Renal cortical epithelial cell (primary cell): ENCODE data around the gene ISM1. TPM values are rescaled to one million over a fixed set of nuclear protein-coding genes. Genes with fewer than 3 reads are reported as not detected.

Experiments used
- DNase-seq: peaks from one replicate; pipeline ENCODE4 v3.0.0-alpha.2; 2011; ENCODE audit warnings: low read depth
- total RNA-seq: library from RNA; depleted of rRNA; stranded (reverse); fragments of >200 nt; gene quantifications from 2 replicates; pipeline ENCODE4 v1.2.3, GENCODE V29; 2014

Gene ISM1
- 0.99 TPM in 1 of 2 replicates, not detected in the other for total RNA-seq

DNA sequence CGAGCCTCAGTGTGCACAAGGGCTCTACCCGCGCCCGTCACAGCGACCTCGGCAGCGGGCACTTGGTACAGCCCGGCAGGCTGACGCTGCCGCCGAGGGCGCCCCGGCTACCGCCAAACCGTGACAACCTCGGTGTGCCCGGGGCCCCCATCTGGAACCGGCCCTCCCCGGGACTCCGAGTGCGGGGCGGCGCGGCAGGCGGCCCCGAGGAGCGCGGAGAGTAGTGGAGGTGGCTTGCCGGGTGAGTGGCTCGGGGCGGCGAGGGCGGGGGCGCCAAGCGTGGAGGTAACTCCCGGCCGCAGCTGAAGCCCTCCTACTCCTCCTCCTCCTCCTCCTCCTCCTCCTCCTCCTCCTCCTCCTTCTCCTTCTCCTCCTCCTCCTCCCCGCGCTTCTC lies at the start of gene ISM1:
ISM1 (plus strand) TSS at position 371 of the 394 bp plus-strand sequence. CDS start 503 bp downstream, outside the sequence.
- no peak for DNase-seq

GRCh38 chr20:13173201-13173600 lies 47.9 kb upstream of the ISM1 start:
- no peak for DNase-seq

GRCh38 chr20:13174402-13174801 lies 46.7 kb upstream of the ISM1 start:
- DNase-seq: no peak

DNA sequence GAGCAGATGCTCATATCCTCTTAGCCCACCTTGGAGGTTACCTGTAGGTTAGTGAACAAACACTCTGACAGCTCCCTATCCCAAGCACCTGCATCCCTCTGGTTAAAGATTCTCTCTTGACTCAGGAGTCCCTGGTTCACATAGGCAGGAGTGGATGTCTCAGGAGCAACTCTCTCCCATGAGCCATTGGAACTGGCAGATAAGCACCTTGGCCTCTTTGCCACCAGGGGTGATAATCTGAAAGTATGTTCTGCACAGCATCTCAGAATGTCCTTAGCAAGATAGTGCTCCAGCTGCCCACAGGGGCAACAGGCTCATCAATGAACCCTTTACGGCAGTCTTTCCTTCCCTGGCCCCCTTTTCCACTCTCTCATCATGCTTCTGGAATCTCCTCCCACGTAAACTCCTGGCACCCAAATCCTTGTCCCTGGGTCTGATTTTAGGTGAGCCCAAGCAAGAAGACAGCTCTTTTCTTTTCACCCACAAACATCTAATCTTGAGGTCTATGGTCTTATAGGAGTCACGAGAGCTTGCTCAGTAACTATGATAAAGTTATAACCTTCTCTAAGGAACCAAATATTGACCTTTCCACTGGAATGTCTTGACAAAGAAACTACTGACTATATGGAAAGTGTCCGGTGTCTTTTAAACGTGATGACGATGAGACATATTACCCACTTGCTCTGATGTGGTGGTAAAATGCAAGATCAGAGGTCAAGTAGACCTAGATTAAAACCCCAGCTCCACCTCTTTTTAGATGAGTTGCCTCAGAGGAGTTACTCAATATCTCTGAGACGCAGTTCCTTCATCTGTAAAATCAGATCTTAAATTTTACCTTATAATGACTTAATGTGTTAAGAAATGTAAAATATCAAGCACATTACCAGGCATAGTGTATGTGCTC lies 39.8 kb upstream of the ISM1 start:
- DNase-seq: no peak

- DNase-seq: peak; percentile 36
Observed at GRCh38 chr20:13183005-13183404, 38.1 kb upstream of the ISM1 start.

- DNase-seq: no peak
Observed at GRCh38 chr20:13186043-13186774, 34.9 kb upstream of the ISM1 start.

DNA sequence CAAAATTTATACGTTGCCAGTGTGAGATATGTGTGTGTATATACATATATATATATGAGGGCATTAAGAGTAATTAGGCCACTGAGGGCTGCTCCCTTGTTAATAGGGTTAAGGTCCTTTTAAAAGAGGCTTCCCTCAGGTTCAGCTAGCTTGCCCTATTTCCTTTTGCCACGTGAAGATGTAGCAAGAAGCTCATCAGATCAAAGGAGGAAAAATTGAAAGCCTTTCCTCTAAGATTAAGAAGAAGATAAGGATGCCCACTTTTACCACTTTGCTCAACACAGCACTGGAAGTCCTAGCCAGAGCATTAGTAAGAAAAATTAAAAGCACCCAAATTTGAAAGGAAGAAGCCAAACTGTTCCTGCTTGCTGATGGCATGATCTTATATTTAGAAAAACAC lies 33.2 kb upstream of the ISM1 start:
- no peak for DNase-seq

- DNase-seq: no peak
Observed at GRCh38 chr20:13199279-13199678, 21.8 kb upstream of the ISM1 start.

GRCh38 chr20:13200767-13201500 lies 20.1 kb upstream of the ISM1 start:
- no peak for DNase-seq

DNA sequence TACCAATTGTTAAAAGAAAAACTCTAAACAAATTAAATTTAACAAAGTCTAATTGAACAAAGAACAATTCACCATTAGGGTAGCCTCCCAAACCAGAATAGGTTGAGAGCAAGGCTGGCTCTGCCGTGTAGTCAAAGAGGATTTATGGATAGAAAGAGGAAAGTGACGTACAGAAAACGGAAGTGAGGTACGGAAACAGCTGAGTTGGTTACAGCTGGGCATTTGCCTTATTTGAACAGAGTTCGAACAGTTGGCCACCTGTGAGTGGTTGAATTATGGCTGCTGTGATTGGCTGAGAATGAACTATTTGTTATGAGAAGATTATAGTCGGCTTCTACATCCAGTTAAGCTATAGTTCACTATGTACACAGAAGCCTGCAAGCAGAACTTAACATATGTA lies 18.5 kb upstream of the ISM1 start:
- no peak for DNase-seq

- no peak for DNase-seq
Observed at GRCh38 chr20:13205425-13205824, 15.6 kb upstream of the ISM1 start.

DNA sequence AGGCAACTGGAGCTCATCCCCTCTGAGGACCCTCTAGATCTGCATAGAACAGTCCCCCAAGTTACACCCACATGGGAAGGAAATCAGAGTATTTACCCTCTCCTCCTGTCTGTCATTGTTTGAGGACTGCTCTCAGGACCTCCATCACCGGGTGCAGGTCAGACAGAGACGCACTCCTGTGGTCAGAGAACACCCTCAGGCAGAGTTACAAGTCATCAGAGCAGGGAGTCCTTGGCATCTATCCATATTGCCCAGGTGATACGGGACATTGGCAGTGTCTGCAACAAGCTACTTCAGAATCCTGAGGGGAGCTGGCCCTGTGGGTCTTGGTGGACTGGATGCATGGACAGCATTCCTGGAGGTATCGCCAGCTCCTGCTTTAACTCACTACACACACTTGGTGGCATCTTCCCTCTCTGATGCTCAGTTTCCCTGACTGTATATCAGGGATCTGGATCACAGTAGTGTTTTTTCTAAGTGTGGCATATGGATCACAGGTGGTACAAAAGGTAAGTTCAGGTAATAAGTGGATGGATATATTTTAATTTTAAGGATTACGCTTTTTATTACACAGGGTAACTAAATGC lies 15.1 kb upstream of the ISM1 start:
- DNase-seq: peak; percentile 47

- DNase-seq: no peak
Observed at GRCh38 chr20:13207016-13207415, 14.1 kb upstream of the ISM1 start.

GRCh38 chr20:13211956-13212618 lies 9.0 kb upstream of the ISM1 start:
- DNase-seq: no peak

DNA sequence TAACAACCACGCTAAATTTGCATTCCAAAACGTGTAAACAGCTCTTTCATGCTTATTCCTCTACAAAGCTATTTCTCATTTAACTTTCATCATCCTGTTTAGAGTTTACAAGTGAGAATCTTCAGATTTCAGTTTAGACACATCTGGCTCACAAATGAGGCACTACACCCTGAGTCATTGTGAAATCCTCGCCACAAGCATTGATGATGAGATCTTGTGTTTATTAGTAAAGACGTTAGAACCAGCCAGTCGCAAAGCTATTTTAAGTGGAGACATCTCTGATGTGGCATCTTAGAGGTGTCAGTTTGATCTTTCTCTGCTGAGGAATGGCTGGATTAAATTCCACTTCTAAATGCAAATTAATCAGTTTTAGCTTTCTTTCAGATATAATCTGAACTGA lies 8.3 kb upstream of the ISM1 start:
- DNase-seq: peak; percentile 78

DNA sequence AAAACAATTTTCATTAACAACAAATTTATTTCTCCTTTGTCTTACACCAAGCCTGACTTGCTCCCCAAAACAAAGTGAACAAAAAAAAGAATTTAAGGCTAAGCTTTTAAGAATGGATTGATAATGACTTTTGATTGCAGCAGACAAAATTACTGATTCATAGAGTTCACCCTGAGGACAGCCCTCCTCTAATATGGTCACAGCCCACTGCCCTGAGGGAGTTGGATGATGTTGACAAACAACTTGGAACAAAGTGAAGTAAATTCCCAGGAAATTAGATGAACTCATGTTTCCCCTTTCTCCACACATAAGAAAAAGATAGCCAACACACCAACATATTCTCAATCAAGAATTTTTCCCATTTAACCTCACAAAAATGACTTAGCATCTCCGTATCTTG lies 7.7 kb upstream of the ISM1 start:
- peak; percentile 68 for DNase-seq

DNA sequence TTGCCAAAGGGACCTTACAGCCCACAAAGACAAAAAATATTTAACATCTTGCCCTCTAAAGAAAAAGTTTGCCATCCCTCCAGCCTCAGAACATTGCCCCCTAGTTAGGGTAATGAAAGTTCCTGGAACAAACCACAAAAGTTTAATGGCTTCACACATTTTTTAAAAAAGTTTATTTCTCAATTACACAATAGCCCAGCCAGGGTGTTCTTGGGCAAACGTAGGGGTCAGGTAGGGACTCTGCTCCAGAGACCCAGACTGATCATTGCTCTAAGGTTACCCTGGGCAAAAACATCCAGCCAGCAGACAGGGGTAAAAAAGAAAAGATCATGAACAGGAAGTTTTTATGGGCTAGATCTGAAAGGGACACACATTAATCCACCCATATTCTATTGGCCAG lies 4.5 kb upstream of the ISM1 start:
- DNase-seq: peak; percentile 73

GRCh38 chr20:13219327-13220193 lies 1.5 kb upstream of the ISM1 start:
- no peak for DNase-seq

DNA sequence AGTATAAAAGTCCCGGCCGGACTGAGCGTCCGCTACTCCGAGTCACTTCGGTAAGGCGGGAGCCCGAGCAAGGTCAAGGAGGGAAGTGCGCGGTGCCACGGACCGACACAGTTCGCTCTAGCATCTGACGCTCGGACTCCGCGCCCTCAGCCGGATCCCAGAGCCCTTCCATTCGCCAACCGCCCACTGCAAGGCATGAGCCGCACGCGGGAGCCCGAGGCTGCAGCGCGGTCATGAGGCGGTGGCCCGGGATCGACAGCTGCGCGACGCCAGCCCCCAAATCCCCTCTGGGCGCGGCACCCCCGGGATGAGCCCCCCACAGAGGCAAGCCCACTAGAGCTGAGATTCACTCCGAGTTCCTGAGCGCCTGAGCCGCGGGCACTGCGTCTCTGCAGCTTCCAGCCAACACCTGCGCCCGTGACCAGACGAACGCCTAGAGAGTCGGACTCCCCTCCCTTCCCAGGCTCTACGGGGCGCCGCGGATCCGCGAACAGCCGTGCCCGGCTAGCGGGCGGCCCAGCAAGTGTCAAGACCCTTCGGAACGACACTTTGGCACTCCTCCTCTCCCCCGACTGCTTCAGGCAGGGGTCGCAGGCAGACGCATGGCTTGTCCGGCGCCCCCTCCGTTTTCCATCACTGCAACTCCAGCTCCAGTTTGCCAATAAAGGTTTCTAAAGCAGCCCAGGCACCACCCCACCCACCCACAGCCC lies 725 bp upstream of the ISM1 start:
- DNase-seq: peak; percentile 18

DNA sequence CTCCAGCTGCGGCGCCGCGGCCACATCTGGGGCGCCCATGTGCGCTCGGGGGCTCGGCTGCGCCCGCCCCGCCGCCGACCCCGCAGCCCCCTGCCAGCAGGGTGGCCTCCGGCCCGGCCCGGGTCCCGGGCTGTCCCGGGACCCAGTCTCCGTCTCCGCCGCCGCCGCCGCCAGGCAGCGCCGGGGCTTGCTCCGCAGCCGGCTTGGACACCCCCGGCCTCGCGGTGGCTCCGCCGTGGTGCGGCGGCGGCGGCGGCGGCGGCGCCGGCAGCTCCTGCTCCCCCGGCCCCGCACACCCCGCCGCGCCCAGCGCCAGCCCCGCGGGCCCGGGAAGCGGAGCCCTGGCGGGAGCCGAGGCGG lies 219 bp downstream of the ISM1 start:
- DNase-seq: no peak
